Left lung (tissue), 10 donors: ENCODE results near the gene ZNF629. TPM values are rescaled to one million over a fixed set of nuclear protein-coding genes. Genes with fewer than 3 reads are reported as not detected.

Source experiments
- ATAC-seq: fragments of 200-7000 bp; cut with Tn5 transposase; one replicate; pipeline ENCODE4 v1.9.1; 2020; ENCODE audit warnings: moderate library complexity
- DNase-seq, 4 donors: peaks; one replicate each; pipeline ENCODE4 v3.0.0-alpha.2; 2013 to 2020
- H3K27ac ChIP-seq, 2 donors: fragments of 200-600 bp; sonication (generic) in 1 of 2; one replicate each; pipeline versions ENCODE4 v1.5.0 to v1.8.0; 2020 to 2021
- H3K27me3 ChIP-seq, 2 donors: fragments of 200-600 bp; sonication (generic) in 1 of 2; one replicate each; pipeline versions ENCODE4 v1.5.0 to v1.8.0; 2020 to 2021
- H3K36me3 ChIP-seq, 2 donors: fragments of 200-600 bp; sonication (generic) in 1 of 2; one replicate each; pipeline versions ENCODE4 v1.5.0 to v1.8.0; 2020 to 2021
- H3K4me1 ChIP-seq, 2 donors: fragments of 200-600 bp; one replicate each; pipeline ENCODE4 v1.8.0; 2021
- H3K4me3 ChIP-seq, 2 donors: fragments of 200-600 bp; sonication (generic) in 1 of 2; one replicate each; pipeline versions ENCODE4 v1.5.0 to v1.8.0; 2020 to 2021; ENCODE audit warnings: mild to moderate bottlenecking in 1 of 2
- H3K9me3 ChIP-seq, 2 donors: fragments of 200-600 bp; sonication (generic) in 1 of 2; one replicate each; pipeline versions ENCODE4 v1.5.0 to v1.8.0; 2020 to 2021
- CTCF ChIP-seq, 2 donors: fragments of 200-600 bp; sonication (generic) in 1 of 2; IDR thresholded peaks; one replicate each; pipeline versions ENCODE4 v1.5.0 to v1.8.0; 2021; ENCODE audit warnings: antibody characterized with exemption in 2 of 2
- intact Hi-C, 2 donors: fragments of 100-400 bp; cut with DNase I; formaldehyde crosslinking; loops; one replicate each; pipeline versions ENCODE4 v1.11.2 to v1.14.2; 2022
- polyA plus RNA-seq, 6 donors: library from polyadenylated mRNA; unstranded; fragments of 120-200 nt; gene quantifications; one replicate each; pipeline ENCODE4 v1.2.1, GENCODE V29; 2013; ENCODE audit not compliant: insufficient read length in 6 of 6
- total RNA-seq, 2 donors: library from RNA; stranded (reverse); fragmentation: NEBNext Ultra II Directional; extraction: Animal tissue kit (Norgen Biotek cat#: 25700); gene quantifications; one replicate each; pipeline ENCODE4 v1.2.1, GENCODE V29; 2021
- donor health status: DM: no; HTN: yes; CAD: no.
- donor health status: DM: no; HTN: no; CAD: no.

The ZNF629 gene
- total and polyA plus RNA-seq, 8 donors, result 12.3 to 22.8 (median 19.0) TPM

- no peak for TF ChIP-seq CTCF (IDR thresholded peaks at IDR 0.05)
- peaks cover 21 to 52% of the 10 kb centered on the region in 2 donors for H3K4me1 ChIP-seq
- DNase-seq (peak in 2 of 4 donors; percentile 42 to 82), ATAC-seq (no peak)
- H3K4me3 ChIP-seq, result no peak overlapping the region
- intact Hi-C loops, result no loop called here
- H3K36me3 ChIP-seq, result peaks cover 0 to 65% of the 10 kb centered on the region in 2 donors
- no peaks in the 10 kb centered on the region for H3K9me3 ChIP-seq
- H3K27ac ChIP-seq, result peak overlapping the region; percentile 24 to 90
- no peaks in the 10 kb centered on the region for H3K27me3 ChIP-seq
Observed at GRCh38 chr16:30758988-30759491, 28.0 kb downstream of the ZNF629 start.

GRCh38 chr16:30757316-30757715 is 29.7 kb downstream of the ZNF629 start:
- ATAC-seq, result no peak
- Histone ChIP-seq H3K4me3 (no peak overlapping the region), H3K9me3 (no peaks in the 10 kb centered on the region), H3K27me3 (no peaks in the 10 kb centered on the region), H3K4me1 (peaks cover 7 to 36% of the 10 kb centered on the region in 2 donors), H3K36me3 (peaks cover 0 to 72% of the 10 kb centered on the region in 2 donors), H3K27ac (no peak overlapping the region)
- intact Hi-C loops, result no loop called here
- TF ChIP-seq CTCF (IDR thresholded peaks at IDR 0.05), result no peak
- peak in 1 of 4 donors; percentile 42 for DNase-seq

GRCh38 chr16:30756781-30757100 is 30.3 kb downstream of the ZNF629 start:
- H3K36me3 ChIP-seq, result peaks cover 0 to 78% of the 10 kb centered on the region in 2 donors
- DNase-seq, result peak in 2 of 4 donors; percentile 16 to 41
- H3K27me3 ChIP-seq, result no peaks in the 10 kb centered on the region
- H3K27ac ChIP-seq, result no peak overlapping the region
- intact Hi-C loops, result no loop called here
- no peak for TF ChIP-seq CTCF (IDR thresholded peaks at IDR 0.05)
- H3K9me3 ChIP-seq, result no peaks in the 10 kb centered on the region
- no peak for ATAC-seq
- H3K4me1 ChIP-seq, result peaks cover 7 to 34% of the 10 kb centered on the region in 2 donors
- H3K4me3 ChIP-seq, result no peak overlapping the region

GRCh38 chr16:30755955-30756780 is 30.8 kb downstream of the ZNF629 start:
- no peaks in the 10 kb centered on the region for H3K27me3 ChIP-seq
- intact Hi-C loops, result no loop called here
- peak in 2 of 4 donors; percentile 7 to 28 for DNase-seq
- H3K27ac ChIP-seq, result no peak overlapping the region
- no peaks in the 10 kb centered on the region for H3K9me3 ChIP-seq
- peaks cover 0 to 84% of the 10 kb centered on the region in 2 donors for H3K36me3 ChIP-seq
- TF ChIP-seq CTCF (IDR thresholded peaks at IDR 0.05), result no peak
- ATAC-seq, result no peak
- peaks cover 7 to 29% of the 10 kb centered on the region in 2 donors for H3K4me1 ChIP-seq
- no peak overlapping the region for H3K4me3 ChIP-seq

GRCh38 chr16:30753596-30753995 is 33.4 kb downstream of the ZNF629 start:
- no peak overlapping the region for H3K27ac ChIP-seq

More at GRCh38 chr16:30753596-30753995, 33.4 kb downstream of the ZNF629 start:
- DNase-seq (peak in 1 of 4 donors; percentile 33), ATAC-seq (no peak)
- H3K36me3 ChIP-seq, result peaks cover 0 to 82% of the 10 kb centered on the region in 2 donors
- H3K9me3 ChIP-seq, result no peaks in the 10 kb centered on the region
- peaks cover 4 to 15% of the 10 kb centered on the region in 2 donors for H3K4me1 ChIP-seq
- H3K27me3 ChIP-seq, result no peaks in the 10 kb centered on the region
- intact Hi-C loops, result no loop called here
- no peak overlapping the region for H3K4me3 ChIP-seq
- no peak for TF ChIP-seq CTCF (IDR thresholded peaks at IDR 0.05)
